ENCODE data around the gene ADA.

Gene ADA

DNA sequence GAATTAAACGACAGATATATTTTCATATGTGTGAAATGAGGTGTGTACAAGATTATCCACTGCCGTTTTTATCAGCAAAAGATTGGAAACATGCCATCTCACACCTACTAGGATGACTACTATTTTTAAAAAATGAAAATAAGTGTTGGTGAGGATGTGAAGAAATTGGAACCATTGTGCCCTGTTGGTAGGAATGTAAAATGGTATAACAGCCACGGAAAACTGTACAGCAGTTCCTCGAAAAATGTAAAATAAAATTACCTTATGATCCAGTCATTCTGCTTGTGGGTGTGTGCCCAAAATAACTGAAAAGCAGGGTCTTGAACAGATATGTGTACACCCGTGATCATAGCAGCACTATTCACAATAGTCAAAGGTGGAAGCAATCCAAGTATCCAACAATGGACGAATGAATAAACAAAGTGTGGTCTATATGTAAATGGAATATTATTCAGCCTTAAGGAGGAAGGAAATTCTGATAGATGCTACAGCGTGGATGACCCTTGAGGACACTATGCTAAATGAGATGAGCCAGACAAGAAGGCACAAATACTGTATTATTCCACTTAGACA lies 36.6 kb upstream of the ADA start:
- TF ChIP-seq, protein P1, sequence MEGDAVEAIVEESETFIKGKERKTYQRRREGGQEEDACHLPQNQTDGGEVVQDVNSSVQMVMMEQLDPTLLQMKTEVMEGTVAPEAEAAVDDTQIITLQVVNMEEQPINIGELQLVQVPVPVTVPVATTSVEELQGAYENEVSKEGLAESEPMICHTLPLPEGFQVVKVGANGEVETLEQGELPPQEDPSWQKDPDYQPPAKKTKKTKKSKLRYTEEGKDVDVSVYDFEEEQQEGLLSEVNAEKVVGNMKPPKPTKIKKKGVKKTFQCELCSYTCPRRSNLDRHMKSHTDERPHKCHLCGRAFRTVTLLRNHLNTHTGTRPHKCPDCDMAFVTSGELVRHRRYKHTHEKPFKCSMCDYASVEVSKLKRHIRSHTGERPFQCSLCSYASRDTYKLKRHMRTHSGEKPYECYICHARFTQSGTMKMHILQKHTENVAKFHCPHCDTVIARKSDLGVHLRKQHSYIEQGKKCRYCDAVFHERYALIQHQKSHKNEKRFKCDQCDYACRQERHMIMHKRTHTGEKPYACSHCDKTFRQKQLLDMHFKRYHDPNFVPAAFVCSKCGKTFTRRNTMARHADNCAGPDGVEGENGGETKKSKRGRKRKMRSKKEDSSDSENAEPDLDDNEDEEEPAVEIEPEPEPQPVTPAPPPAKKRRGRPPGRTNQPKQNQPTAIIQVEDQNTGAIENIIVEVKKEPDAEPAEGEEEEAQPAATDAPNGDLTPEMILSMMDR (IDR thresholded peaks at IDR 0.05; ENCODE audit: control insufficient read depth, insufficient read depth, low read depth, low read length, missing control alignments): no peak
- no peak for DNase-seq (ENCODE audit: low read depth)
- no peak overlapping the region for H3K4me3 ChIP-seq (ENCODE audit: control insufficient read depth, low read depth, low read length)

DNA sequence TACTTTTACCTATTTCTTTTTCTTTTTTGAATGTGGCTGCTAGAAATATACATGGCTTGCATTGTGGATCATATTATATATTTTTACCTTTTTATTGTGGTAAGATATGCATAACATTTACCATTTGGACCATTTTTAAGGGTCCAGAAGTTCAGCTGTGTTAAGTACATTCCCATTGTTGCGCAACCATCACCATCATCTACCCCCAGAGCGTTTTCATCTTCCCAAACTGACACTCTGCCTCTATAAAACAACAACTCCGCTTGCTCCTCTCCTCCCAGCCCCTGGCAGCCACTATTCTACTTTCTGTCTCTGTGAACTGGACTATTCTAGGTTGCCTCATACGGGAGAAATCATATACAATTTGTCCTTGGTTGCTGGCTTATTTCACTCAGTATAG lies 35.4 kb upstream of the ADA start:
- TF ChIP-seq, protein P1 (IDR thresholded peaks at IDR 0.05; ENCODE audit: control insufficient read depth, insufficient read depth, low read depth, low read length, missing control alignments): no peak
- DNase-seq (ENCODE audit: low read depth): no peak
- no peak overlapping the region for H3K4me3 ChIP-seq (ENCODE audit: control insufficient read depth, low read depth, low read length)

DNA sequence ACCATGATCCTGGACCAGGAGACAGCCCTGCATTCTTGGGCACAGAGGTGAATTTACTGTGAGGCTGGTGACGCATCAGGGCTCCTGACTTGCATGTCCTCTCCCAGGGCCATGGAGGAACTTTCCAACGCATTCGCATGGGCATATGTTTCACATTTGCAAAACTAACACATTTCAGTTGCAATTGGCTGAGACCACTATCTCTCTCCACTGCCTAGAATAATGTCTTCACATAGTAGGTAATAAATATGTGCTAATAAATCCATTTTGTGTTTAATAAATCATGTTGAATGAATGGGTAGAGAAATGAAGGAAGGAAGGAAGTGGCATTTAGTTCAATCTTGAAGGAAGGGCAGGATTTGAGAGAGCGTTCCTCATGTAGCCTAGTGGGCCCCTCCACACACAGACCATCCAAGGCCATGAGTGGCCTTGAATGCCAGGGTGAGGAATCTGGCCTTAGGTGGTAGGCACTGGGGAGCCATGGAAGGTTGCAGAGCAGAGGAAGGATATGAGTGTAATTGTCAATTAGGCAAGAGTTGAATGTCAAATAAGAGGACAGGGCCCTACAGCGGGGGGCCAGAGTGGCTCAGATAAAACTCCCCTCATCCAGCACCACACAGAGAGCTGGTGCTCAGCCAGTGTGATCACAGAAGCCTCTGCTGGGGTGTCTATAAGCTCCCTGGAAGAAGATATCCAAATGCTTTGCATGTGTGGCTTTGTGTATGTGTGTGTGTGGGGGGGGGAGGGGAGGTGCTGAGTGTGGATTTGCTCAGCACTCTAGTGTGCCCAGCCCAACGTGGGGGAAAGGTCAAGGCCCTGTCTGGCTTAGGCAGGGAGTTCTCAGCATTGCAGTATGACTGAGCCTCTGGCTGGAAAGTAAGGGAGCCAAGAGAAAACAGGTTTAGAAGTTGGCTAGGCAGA lies 32.8 kb upstream of the ADA start:
- DNase-seq (ENCODE audit: low read depth): no peak
- TF ChIP-seq, protein P1 (IDR thresholded peaks at IDR 0.05; ENCODE audit: control insufficient read depth, insufficient read depth, low read depth, low read length, missing control alignments): no peak
- no peak overlapping the region for H3K4me3 ChIP-seq (ENCODE audit: control insufficient read depth, low read depth, low read length)

DNA sequence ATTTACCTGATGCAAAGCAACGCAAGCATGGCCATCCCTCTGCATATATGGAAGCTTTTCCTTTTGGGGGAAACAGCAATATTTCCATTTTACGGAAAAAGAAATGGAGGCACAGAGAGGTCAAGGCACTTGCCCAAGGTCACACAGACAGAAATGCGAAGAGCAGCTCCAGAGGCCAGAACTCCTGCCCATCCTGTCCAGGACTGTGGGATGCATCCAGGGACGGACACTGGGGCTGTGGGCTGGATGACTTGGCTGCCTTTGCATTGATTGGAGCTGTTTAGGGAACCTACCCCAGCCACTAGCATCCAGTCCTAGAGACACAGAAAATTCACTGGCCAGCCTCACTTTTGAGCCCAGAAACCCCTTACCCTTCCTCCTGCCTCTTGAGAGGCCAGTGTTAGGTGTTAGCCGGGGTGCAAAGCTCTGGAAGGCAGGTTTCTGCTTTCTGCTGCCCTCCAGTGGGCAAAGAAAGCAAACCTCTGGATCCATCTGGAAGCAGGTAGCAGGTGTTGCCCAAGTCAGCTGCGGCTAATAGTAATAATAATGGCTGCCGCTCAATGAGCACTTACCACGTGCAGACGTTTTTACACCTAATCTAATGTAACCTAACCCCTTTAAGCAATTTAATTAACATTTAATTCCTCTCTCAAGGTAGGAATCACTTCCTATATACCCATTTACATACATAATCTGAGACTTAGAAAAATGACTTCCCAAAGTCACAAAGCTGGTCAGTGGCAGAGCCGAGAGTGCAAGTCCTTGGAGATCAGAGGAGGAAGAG lies 32.0 kb upstream of the ADA start:
- DNase-seq (ENCODE audit: low read depth): no peak
- TF ChIP-seq, protein P1 (IDR thresholded peaks at IDR 0.05; ENCODE audit: control insufficient read depth, insufficient read depth, low read depth, low read length, missing control alignments): peak; percentile 75
- H3K4me3 ChIP-seq (ENCODE audit: control insufficient read depth, low read depth, low read length): no peak overlapping the region

DNA sequence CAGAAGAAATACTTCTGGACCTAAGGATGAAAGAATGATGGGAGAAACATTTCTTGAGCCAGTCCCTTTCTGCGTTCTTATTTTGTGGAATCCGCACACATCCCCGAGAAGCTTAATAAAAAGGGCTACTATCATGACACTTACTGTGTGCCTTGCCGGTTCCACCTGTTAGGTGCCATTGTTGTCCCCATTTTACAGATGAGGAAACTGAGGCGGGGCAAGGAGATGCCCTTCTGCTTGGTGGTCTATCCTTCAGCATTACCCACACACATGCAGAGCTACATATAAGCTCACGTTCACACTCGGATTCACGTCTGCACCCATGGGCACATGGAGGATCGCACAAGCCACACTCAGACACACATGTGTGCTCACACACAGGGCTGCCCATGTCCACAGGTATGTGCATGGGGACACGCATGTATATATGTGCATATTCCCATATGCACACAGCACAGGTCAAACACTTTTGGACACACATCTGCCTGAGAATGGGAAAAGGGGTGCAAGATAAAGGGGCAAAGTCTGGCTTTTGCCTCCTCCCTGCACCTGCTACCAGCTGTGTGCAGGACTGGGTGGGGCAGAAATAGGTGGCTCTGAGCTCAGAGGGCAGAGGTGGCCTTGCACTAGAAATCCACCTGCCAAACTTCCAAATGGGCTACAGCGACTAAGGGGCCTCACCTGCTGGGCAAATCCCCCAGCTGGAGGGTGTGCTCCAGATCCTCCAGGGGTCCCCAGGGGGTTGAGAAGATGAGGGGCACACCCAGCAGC lies 30.5 kb upstream of the ADA start:
- no peak for DNase-seq (ENCODE audit: low read depth)
- no peak overlapping the region for H3K4me3 ChIP-seq (ENCODE audit: control insufficient read depth, low read depth, low read length)
- TF ChIP-seq, protein P1 (IDR thresholded peaks at IDR 0.05; ENCODE audit: control insufficient read depth, insufficient read depth, low read depth, low read length, missing control alignments): no peak

Measured in AG09309 (cell line).